MM.1S (cell line): Measurements from ENCODE around the gene FOLH1.
"Not testable (repeated sequence)": the region's sequence is repeated elsewhere in the genome, so short reads cannot be mapped to it uniquely, and the experiment has no call there.

Source experiments
- CTCF ChIP-seq: fragments of 300-600 bp; sonication (generic); IDR thresholded peaks from 2 replicates; pipeline ENCODE4 v1.5.1; 2016; ENCODE audit warnings: antibody characterized with exemption, low read length, mixed read lengths
- EZH2 ChIP-seq: fragments of 300-600 bp; sonication (generic); optimal IDR thresholded peaks from 2 replicates; pipeline ENCODE3; 2017; ENCODE audit warnings: low read depth, mild to moderate bottlenecking, antibody characterized with exemption, low read length, mixed read lengths
- EZH2phosphoT487 ChIP-seq: fragments of 300-600 bp; sonication (generic); IDR thresholded peaks from 2 replicates; pipeline ENCODE4 v1.6.1; 2018; ENCODE audit warnings: antibody characterized with exemption, low read length

- not testable (repeated sequence) for TF ChIP-seq CTCF, EZH2, EZH2phosphoT487
These were observed 1.4 kb downstream of the FOLH1 start for GRCh38 chr11:49206999-49207398.
